Panc1 (cell line): Measurements from ENCODE around the gene C20orf202. TPM values are rescaled to one million over a fixed set of nuclear protein-coding genes. Genes with fewer than 3 reads are reported as not detected.

ENCODE experiments used
- ATAC-seq: fragments of 200-7000 bp; cut with Tn5 transposase; 2 replicates; pipeline ENCODE4 v1.9.1; 2020; ENCODE audit warnings: mild to moderate bottlenecking, moderate library complexity
- BruUV-seq: library from RNA; stranded (reverse); fragments of 400-500 nt; replicated peaks from 2 replicates; lab custom pipeline; 2021; lab: Mats Ljungman, UMichigan
- CTCF ChIA-PET: fragments of 300-600 bp; sonication (Branson Sonifier 250); formaldehyde crosslinking; loops from one replicate; lab custom pipeline; 2022; ENCODE audit warnings: antibody characterized with exemption; lab: Charles Lee
- POLR2A ChIA-PET: fragments of 300-600 bp; sonication (Branson Sonifier 250); formaldehyde crosslinking; loops from one replicate; lab custom pipeline; 2022; ENCODE audit warnings: antibody characterized with exemption; lab: Charles Lee
- DNase-seq: peaks from one replicate; pipeline ENCODE4 v3.0.0-alpha.2; 2010; ENCODE audit warnings: low read depth, low spot score
- H3K27ac ChIP-seq: 2 replicates; pipeline ENCODE4 v1.5.1; 2011; ENCODE audit warnings: mild to moderate bottlenecking, low read length, inconsistent platforms
- H3K27me3 ChIP-seq: fragments of 200-500 bp; sonication (Bioruptor generic); 2 replicates; pipeline ENCODE4 v1.6.0; 2014; ENCODE audit warnings: low read length, inconsistent platforms; ENCODE audit not compliant: control insufficient read depth, insufficient read depth
- H3K36me3 ChIP-seq: fragments of 200-500 bp; sonication (Bioruptor generic); 2 replicates; pipeline ENCODE4 v1.5.1; 2014; ENCODE audit warnings: inconsistent platforms, mild to moderate bottlenecking, low read length, moderate library complexity; ENCODE audit not compliant: control insufficient read depth, insufficient read depth
- H3K4me1 ChIP-seq: 2 replicates; pipeline ENCODE4 v1.5.1; 2011; ENCODE audit warnings: inconsistent platforms, mild to moderate bottlenecking, low read length, moderate library complexity; ENCODE audit not compliant: control insufficient read depth, insufficient read depth
- H3K4me3 ChIP-seq, 2 experiments: 2 replicates each; pipeline ENCODE4 v1.5.1; 2011 to 2012; ENCODE audit warnings: low read depth in 2 of 2, low read length in 2 of 2, mild to moderate bottlenecking in 2 of 2, inconsistent platforms in 1 of 2, moderate library complexity in 1 of 2
- H3K9me3 ChIP-seq: fragments of 200-500 bp; sonication (Bioruptor generic); 2 replicates; pipeline ENCODE4 v1.5.1; 2014; ENCODE audit warnings: low read depth, mild to moderate bottlenecking, inconsistent platforms, low read length, moderate library complexity; ENCODE audit not compliant: control insufficient read depth, insufficient read depth
- POLR2AphosphoS5 ChIP-seq: IDR thresholded peaks from 2 replicates; pipeline ENCODE4 v1.6.1; 2012; ENCODE audit warnings: mild to moderate bottlenecking, low read depth, low read length, moderate library complexity
- SIN3A ChIP-seq: IDR thresholded peaks from 2 replicates; pipeline ENCODE4 v1.6.1; 2012; ENCODE audit warnings: low read depth, mild to moderate bottlenecking, low read length, moderate library complexity, borderline replicate concordance; ENCODE audit not compliant: insufficient read depth
- TCF7L2 ChIP-seq: IDR thresholded peaks from 2 replicates; pipeline ENCODE4 v1.6.1; 2011; ENCODE audit warnings: mild to moderate bottlenecking, low read depth, low read length, inconsistent platforms
- in situ Hi-C: cut with HindIII; loops from 2 replicates; pipeline ENCODE4 v1.10.0; 2016; ENCODE audit warnings: low sequenced_read_pairs, low pct_unique_long_range_greater_than_20kb
- intact Hi-C: fragments of 100-400 bp; cut with micrococcal nuclease; formaldehyde crosslinking; loops from one replicate; pipeline ENCODE4 v1.10.0; 2022; ENCODE audit not compliant: unreplicated experiment
- total RNA-seq: library from RNA; stranded (reverse); gene quantifications from one replicate; pipeline ENCODE4 v1.2.1, GENCODE V29; 2021; ENCODE audit not compliant: unreplicated experiment
- TF ChIP-seq, protein P1 (sequence below), 2 experiments: IDR thresholded peaks; 2 replicates each; pipeline ENCODE4 v1.6.1; 2011 to 2012; ENCODE audit warnings: low read depth in 2 of 2, control low read depth in 1 of 2, low read length in 1 of 2, mild to moderate bottlenecking in 1 of 2, moderate library complexity in 1 of 2; ENCODE audit not compliant: insufficient read depth in 1 of 2
- TF ChIP-seq, protein P2 (sequence below): fragments of 450-650 bp; IDR thresholded peaks from 2 replicates; pipeline ENCODE4 v1.5.1; 2017; ENCODE audit warnings: mild to moderate bottlenecking

The C20orf202 gene
- total RNA-seq, 1 experiment from 2014 or later = not detected

- ChIA-PET POLR2A (no interaction called here), CTCF (interaction anchor here (1.2 kb wide), 1 partner anchor 566 kb away, joined by 3 read pairs; no protein-coding TSS in a partner anchor)
- ATAC-seq (no peak), DNase-seq (no peak)
- intact Hi-C loops = loop anchor here (10.0 kb wide), 2 partner anchors 264 to 396 kb away; no protein-coding TSS in a partner anchor
- in situ Hi-C loops = no loop called here
- Histone ChIP-seq H3K4me1 (0 out of 2 replicates have a peak, but pooled peaks cover 2% of the 10 kb centered on the region), H3K4me3 (no peak overlapping the region), H3K27me3 (peaks cover 19% of the 10 kb centered on the region), H3K36me3 (no peaks in the 10 kb centered on the region), H3K9me3 (no peaks in the 10 kb centered on the region), H3K27ac (no peak overlapping the region)
- no TSS peak for BruUV-seq
- TF ChIP-seq, protein P1, sequence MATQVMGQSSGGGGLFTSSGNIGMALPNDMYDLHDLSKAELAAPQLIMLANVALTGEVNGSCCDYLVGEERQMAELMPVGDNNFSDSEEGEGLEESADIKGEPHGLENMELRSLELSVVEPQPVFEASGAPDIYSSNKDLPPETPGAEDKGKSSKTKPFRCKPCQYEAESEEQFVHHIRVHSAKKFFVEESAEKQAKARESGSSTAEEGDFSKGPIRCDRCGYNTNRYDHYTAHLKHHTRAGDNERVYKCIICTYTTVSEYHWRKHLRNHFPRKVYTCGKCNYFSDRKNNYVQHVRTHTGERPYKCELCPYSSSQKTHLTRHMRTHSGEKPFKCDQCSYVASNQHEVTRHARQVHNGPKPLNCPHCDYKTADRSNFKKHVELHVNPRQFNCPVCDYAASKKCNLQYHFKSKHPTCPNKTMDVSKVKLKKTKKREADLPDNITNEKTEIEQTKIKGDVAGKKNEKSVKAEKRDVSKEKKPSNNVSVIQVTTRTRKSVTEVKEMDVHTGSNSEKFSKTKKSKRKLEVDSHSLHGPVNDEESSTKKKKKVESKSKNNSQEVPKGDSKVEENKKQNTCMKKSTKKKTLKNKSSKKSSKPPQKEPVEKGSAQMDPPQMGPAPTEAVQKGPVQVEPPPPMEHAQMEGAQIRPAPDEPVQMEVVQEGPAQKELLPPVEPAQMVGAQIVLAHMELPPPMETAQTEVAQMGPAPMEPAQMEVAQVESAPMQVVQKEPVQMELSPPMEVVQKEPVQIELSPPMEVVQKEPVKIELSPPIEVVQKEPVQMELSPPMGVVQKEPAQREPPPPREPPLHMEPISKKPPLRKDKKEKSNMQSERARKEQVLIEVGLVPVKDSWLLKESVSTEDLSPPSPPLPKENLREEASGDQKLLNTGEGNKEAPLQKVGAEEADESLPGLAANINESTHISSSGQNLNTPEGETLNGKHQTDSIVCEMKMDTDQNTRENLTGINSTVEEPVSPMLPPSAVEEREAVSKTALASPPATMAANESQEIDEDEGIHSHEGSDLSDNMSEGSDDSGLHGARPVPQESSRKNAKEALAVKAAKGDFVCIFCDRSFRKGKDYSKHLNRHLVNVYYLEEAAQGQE (IDR thresholded peaks at IDR 0.05; ENCODE audit: insufficient read depth in 1 of 2, low read depth in 2 of 2, low read length in 1 of 2) = no peak
- TF ChIP-seq SIN3A (no peak), POLR2AphosphoS5 (no peak), TCF7L2 (no peak)
- TF ChIP-seq, protein P2, sequence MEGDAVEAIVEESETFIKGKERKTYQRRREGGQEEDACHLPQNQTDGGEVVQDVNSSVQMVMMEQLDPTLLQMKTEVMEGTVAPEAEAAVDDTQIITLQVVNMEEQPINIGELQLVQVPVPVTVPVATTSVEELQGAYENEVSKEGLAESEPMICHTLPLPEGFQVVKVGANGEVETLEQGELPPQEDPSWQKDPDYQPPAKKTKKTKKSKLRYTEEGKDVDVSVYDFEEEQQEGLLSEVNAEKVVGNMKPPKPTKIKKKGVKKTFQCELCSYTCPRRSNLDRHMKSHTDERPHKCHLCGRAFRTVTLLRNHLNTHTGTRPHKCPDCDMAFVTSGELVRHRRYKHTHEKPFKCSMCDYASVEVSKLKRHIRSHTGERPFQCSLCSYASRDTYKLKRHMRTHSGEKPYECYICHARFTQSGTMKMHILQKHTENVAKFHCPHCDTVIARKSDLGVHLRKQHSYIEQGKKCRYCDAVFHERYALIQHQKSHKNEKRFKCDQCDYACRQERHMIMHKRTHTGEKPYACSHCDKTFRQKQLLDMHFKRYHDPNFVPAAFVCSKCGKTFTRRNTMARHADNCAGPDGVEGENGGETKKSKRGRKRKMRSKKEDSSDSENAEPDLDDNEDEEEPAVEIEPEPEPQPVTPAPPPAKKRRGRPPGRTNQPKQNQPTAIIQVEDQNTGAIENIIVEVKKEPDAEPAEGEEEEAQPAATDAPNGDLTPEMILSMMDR = no peak
These were observed 7.2 kb downstream of the C20orf202 start for GRCh38 chr20:1210501-1210900.

DNA sequence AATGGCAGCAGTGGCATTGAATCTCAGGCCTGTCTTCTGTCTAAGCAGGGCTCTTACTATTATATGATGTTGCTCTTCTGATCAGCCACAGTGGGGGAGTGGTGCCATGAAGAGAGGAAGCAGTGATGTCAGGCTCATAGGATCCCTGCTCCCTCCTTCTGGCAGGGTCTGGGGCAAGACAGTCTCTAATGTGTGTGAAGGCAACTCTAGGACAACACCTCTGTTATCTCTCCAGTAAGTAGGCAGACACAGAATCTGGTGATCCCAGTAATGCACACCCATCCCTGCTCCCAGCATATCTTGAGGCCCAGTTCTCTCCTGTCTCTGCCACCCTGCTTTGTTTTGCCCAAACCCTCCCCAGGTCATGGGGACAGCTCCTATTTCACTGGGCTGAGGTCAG is 8.8 kb downstream of the C20orf202 start:
- no peaks in the 10 kb centered on the region for H3K36me3 ChIP-seq
- H3K27ac ChIP-seq = no peak overlapping the region
- ChIA-PET CTCF (interaction anchor here (1.3 to 1.4 kb wide), 2 partner anchors 292 to 394 kb away, joined by 3 to 8 read pairs; no protein-coding TSS in a partner anchor), POLR2A (no interaction called here)
- no peaks in the 10 kb centered on the region for H3K9me3 ChIP-seq
- TF ChIP-seq, protein P2 = no peak
- TF ChIP-seq POLR2AphosphoS5 = no peak
- TF ChIP-seq, protein P1 (IDR thresholded peaks at IDR 0.05; ENCODE audit: insufficient read depth in 1 of 2, low read depth in 2 of 2, low read length in 1 of 2) = no peak
- no peak for TF ChIP-seq TCF7L2
- no peak for TF ChIP-seq SIN3A
- intact Hi-C loops (loop anchor here (10.0 kb wide), 2 partner anchors 263 to 397 kb away; no protein-coding TSS in a partner anchor), in situ Hi-C loops (no loop called here)
- ATAC-seq (no peak), DNase-seq (no peak)
- H3K4me3 ChIP-seq = no peak overlapping the region
- H3K27me3 ChIP-seq = peaks cover 19% of the 10 kb centered on the region
- 0 out of 2 replicates have a peak, but pooled peaks cover 2% of the 10 kb centered on the region for H3K4me1 ChIP-seq
- no TSS peak for BruUV-seq
